ENCODE data around the gene CD300LD. TPM values are rescaled to one million over a fixed set of nuclear protein-coding genes. Genes with fewer than 3 reads are reported as not detected.
A peak's percentile ranks its signal among the peaks of the same experiment; 100 is the strongest.

CD300LD gene
- total RNA-seq, 2 experiments from 2014 or later: not detected

- H3K27me3 ChIP-seq (ENCODE audit: control insufficient read depth in 1 of 2, insufficient read depth in 2 of 2, low read length in 2 of 2): peaks cover 10 to 16% of the 10 kb centered on the region in 2 experiments
- TF ChIP-seq CTCF (IDR thresholded peaks at IDR 0.05): no peak
These were observed 15.1 kb upstream of the CD300LD start for GRCh38 chr17:74607221-74607620.

GRCh38 chr17:74606050-74606449, 14.0 kb upstream of the CD300LD start:
- peaks cover 10 to 19% of the 10 kb centered on the region in 2 experiments for H3K27me3 ChIP-seq (ENCODE audit: control insufficient read depth in 1 of 2, insufficient read depth in 2 of 2, low read length in 2 of 2)
- no peak for ATAC-seq (ENCODE audit: poor library complexity)
- no peaks in the 10 kb centered on the region for H3K36me3 Mint-ChIP-seq (ENCODE audit: low read depth)
- intact Hi-C loops (cut with DNase I, micrococcal nuclease): no loop called here
- H3K27ac ChIP-seq (ENCODE audit: low read depth in 1 of 2, low read length in 2 of 2): no peak overlapping the region
- POLR2A ChIA-PET: no interaction called here
- H3K4me3 Mint-ChIP-seq: no peak overlapping the region
- no peaks in the 10 kb centered on the region for H3K36me3 ChIP-seq (ENCODE audit: insufficient read depth, low read length)
- H3K27ac Mint-ChIP-seq: no peak overlapping the region
- H3K4me1 Mint-ChIP-seq (ENCODE audit: low read depth): peaks cover 17% of the 10 kb centered on the region
- DNase-seq: no peak
- TF ChIP-seq CTCF (IDR thresholded peaks at IDR 0.05): no peak
- no peaks in the 10 kb centered on the region for H3K9me3 Mint-ChIP-seq
- H3K27me3 Mint-ChIP-seq: peaks cover 19% of the 10 kb centered on the region
- H3K9me3 ChIP-seq (ENCODE audit: control insufficient read depth in 1 of 2, insufficient read depth in 1 of 2, low read length in 2 of 2): peaks cover 0 to 4% of the 10 kb centered on the region in 2 experiments
- CTCF ChIA-PET: no interaction called here
- H3K4me1 ChIP-seq (ENCODE audit: insufficient read depth, low read length): peaks cover 9% of the 10 kb centered on the region
- H3K4me3 ChIP-seq (ENCODE audit: low read length): no peak overlapping the region

More at GRCh38 chr17:74607221-74607620, 15.1 kb upstream of the CD300LD start:
- Histone ChIP-seq H3K36me3 (ENCODE audit: insufficient read depth, low read length) (no peaks in the 10 kb centered on the region), H3K27ac (ENCODE audit: low read depth in 1 of 2, low read length in 2 of 2) (no peak overlapping the region), H3K4me1 (ENCODE audit: insufficient read depth, low read length) (peaks cover 9% of the 10 kb centered on the region), H3K9me3 (ENCODE audit: control insufficient read depth in 1 of 2, insufficient read depth in 1 of 2, low read length in 2 of 2) (peaks cover 0 to 4% of the 10 kb centered on the region in 2 experiments), H3K4me3 (ENCODE audit: low read length) (no peak overlapping the region)
- ATAC-seq (ENCODE audit: poor library complexity): no peak
- Mint-ChIP-seq H3K4me1 (ENCODE audit: low read depth) (peaks cover 15% of the 10 kb centered on the region), H3K4me3 (no peak overlapping the region), H3K36me3 (ENCODE audit: low read depth) (no peaks in the 10 kb centered on the region), H3K27me3 (peaks cover 17% of the 10 kb centered on the region), H3K9me3 (no peaks in the 10 kb centered on the region), H3K27ac (no peak overlapping the region)
- ChIA-PET CTCF (no interaction called here), POLR2A (no interaction called here)
- intact Hi-C loops (cut with DNase I, micrococcal nuclease): no loop called here
- DNase-seq: no peak

GRCh38 chr17:74605361-74605760, 13.3 kb upstream of the CD300LD start:
- H3K27me3 Mint-ChIP-seq: peaks cover 19% of the 10 kb centered on the region
- H3K27ac Mint-ChIP-seq: no peak overlapping the region
- H3K36me3 ChIP-seq (ENCODE audit: insufficient read depth, low read length): no peaks in the 10 kb centered on the region
- ChIA-PET POLR2A (no interaction called here), CTCF (no interaction called here)
- peaks cover 9% of the 10 kb centered on the region for H3K4me1 ChIP-seq (ENCODE audit: insufficient read depth, low read length)
- intact Hi-C loops (cut with DNase I, micrococcal nuclease): no loop called here
- TF ChIP-seq CTCF (IDR thresholded peaks at IDR 0.05): no peak
- no peaks in the 10 kb centered on the region for H3K36me3 Mint-ChIP-seq (ENCODE audit: low read depth)
- no peak overlapping the region for H3K27ac ChIP-seq (ENCODE audit: low read depth in 1 of 2, low read length in 2 of 2)
- peaks cover 4 to 18% of the 10 kb centered on the region in 2 experiments for H3K27me3 ChIP-seq (ENCODE audit: control insufficient read depth in 1 of 2, insufficient read depth in 2 of 2, low read length in 2 of 2)
- H3K4me3 Mint-ChIP-seq: no peak overlapping the region
- no peaks in the 10 kb centered on the region for H3K9me3 Mint-ChIP-seq
- H3K4me1 Mint-ChIP-seq (ENCODE audit: low read depth): peaks cover 17% of the 10 kb centered on the region
- ATAC-seq (ENCODE audit: poor library complexity) (no peak), DNase-seq (peak in 1 of 14 experiments; percentile 37)
- peaks cover 0 to 4% of the 10 kb centered on the region in 2 experiments for H3K9me3 ChIP-seq (ENCODE audit: control insufficient read depth in 1 of 2, insufficient read depth in 1 of 2, low read length in 2 of 2)
- H3K4me3 ChIP-seq (ENCODE audit: low read length): no peak overlapping the region

All from CD4-positive, alpha-beta T cell (primary cell).